ENCODE measurements around the gene ABHD12B.

The ABHD12B gene, protein sequence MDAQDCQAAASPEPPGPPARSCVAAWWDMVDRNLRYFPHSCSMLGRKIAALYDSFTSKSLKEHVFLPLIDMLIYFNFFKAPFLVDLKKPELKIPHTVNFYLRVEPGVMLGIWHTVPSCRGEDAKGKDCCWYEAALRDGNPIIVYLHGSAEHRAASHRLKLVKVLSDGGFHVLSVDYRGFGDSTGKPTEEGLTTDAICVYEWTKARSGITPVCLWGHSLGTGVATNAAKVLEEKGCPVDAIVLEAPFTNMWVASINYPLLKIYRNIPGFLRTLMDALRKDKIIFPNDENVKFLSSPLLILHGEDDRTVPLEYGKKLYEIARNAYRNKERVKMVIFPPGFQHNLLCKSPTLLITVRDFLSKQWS

DNA sequence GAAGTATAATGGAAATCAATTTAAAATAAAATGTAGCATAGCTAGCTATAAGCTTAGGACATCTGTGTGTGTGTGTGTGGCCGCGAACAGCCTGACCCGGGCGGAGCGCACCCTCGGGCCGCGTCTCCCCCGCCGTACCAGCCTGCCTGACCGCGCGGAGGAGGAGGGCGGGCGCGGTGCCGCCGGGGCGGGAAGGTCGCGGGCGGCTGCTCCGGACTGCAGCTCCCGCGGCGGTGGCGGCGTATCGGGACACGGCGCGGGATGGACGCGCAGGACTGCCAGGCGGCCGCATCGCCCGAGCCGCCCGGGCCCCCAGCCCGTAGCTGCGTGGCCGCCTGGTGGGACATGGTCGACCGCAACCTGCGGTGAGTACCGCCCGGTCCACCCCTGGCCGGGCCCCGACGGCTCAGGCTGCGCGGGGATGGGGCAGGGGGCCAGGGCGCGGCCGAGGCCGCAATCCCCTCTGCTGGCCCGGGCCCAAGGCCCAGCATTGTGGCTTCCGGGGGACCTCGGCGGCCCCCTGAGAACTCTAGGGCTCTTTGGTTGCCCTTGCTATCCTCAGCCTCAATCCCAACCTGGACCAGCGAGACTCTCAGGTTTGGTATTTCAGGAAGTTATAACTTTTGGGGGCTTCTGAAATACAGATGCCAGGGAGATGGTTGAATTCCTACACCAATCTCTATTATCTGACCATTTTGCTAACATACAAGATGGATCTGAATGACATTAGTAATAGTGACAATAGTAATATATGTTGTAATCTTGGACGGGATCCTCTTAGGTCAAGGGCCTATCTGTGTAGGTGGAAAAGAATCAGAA is at the start of gene ABHD12B:
Gene ABHD12B, plus strand, starts transcription at position 140 of the 819 bp plus-strand sequence. Its CDS starts 122 bp downstream, at position 262.
- DNase-seq, result no peak

DNA sequence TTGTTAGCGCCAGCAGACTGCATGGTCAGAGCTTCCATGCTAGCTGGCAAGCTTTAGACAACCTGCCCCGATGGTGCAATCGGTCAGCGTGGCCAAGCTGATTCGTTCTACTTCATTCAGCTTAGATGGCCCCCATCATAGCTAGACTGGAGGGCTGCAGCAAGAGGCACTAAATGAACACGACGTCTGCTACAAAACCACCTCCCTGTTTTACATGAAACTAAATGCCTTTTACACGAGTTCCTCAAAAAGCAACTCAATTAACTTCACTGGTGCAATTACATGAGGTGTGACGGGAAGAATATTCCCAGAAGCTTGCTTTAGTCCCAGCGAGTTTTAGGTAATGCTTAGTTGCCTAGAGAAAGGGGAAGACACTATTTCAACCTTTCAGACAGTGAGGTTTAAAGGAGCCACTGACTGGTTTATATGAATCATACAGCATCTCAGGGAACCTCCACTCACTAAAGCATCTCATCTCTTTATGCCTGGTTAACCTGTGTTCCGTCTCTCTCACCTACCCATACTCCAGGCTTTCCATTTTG is 49.3 kb upstream of the ABHD12B start:
- DNase-seq, result no peak

DNA sequence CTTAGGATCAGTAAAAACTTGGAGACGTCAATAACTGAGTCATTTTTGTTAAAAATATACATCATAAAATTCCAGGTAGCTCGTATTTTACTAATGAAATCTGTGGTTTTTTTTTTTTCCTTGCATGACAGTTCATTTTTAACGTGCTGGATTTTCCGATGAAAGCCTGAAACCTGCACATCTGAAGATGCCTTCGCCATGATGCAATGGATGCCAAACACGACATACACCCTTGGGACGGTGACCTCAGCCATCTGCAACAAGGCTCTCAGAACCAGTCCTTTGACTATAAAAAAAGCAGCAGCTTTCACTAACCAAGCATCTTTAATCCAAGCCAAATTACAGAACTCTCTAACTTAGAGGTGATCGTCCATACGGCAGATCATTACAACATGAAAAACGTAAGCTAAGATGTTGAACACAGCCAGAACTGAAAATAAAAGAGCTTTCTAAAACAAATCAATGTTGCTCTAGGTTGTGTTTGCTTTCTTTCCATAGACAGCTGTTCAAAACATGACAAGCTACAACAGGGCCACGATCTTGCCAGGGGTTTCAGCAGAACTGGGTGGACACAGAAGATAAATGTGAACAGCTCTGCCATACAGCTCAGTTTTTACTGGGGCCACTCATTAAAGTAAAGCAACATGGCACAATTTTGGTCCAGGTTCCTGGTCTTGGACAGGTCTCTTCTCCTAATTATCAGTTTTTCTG is 48.6 kb upstream of the ABHD12B start:
- no peak for DNase-seq

DNA sequence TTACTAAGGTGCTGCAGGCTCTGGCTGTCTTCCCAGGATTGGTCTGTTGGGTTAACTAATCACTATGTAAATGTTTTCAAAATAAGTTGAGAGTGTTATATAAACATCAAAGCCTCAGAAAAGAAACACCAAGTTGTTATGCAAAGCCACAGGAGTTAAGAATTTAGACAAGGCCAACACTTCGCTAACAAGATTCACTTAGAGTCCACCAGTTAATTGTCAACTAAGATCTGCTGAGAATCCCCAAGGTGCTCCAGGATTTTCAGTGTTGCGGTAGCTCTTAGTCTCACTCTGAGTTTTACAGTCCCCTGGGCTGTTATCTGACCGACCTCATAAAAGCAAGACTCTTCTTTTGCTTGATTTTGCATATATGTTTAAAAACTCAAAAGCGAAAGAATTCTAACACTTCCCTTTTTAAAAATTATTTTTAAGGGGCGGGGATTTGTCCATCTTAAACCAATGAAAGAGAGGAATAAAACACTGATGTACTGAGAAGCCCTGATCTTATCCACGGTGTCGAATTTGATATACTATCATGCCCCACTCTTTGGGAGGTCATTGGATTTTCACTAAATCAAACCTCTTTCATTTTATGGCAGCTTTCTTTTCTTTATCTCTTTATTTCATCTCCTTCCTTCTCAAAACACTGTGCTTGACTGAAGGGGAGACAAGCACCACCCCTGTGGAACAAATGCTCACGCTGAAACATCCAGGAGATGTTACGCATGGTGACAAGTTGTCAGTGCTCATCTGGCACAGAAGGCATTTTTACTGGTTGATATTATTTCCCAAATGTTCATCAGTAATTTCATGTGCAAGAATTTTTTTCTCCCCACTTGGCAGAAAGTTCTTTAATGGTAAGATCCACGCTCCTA is 47.9 kb upstream of the ABHD12B start:
- no peak for DNase-seq

DNA sequence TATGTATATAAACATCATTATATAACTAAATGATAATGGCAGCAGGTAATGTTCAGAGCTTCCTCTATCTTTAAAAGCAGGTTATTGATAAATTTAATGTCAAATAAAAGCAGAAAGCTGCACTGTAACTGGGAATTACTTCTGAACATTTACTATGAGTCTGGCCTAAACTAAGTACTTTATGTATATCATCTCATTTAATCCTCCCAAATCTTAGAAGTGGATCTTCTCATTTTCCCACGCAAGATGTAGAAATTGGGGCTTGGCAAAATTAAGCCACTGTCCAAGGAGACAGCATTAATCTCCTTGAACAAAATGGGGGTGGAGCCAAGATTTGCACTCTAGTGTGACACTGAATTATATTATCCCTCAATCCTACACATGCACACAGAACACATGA is 46.5 kb upstream of the ABHD12B start:
- no peak for DNase-seq

DNA sequence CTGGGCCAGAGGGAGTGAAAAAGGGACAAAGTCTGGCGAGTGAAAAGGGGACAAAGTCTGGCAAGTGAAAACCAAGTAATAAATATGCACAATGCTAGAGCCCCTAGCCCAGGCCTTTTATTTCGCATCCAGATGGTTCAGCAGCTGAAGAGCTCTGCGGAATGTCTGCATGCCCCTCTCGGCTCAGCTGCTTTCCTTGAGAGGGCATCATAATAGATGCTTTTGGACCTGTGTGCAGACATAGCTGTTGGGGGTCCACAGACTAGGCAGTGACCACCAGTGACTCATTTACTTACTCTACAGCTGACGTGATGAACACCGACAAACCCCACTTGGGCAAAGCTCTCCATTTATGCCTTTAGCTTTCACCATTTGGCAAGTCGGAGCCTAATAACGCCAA is 45.2 kb upstream of the ABHD12B start:
- DNase-seq, result no peak

DNA sequence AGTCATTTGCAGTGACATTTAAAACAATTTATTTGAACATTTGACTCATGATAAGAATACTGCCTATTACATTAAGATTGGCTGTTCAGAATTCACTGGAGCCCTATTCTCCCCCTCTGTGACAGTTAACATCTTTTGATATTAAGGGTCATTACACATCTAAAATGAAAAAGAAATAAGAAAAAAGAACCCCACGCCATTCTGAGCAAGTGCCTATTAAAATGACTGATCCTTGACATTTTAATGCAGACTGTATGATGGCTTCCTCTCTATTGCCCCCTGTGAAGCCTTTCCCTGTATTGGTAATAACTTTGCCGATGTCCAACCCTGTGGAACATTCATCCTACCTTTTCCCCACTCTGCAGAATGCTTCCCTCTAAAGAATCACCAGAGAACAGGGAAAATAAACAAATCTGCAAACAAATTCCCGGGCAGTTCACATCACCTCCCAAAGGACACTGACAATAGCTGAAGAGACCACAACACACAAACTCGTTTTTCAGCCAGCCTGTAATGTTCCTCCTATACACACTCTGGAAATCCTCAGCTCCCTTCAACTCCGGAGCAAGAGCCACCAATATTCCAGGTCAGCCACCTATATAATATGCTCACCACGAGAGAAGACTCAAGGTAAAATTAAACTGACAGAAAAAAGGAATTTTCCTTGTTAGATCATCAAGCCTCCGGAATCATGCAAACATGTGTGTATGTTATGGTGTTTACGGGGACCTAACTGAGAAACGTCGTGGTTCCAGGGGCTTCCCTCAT is 42.9 kb upstream of the ABHD12B start:
- DNase-seq, result no peak

DNA sequence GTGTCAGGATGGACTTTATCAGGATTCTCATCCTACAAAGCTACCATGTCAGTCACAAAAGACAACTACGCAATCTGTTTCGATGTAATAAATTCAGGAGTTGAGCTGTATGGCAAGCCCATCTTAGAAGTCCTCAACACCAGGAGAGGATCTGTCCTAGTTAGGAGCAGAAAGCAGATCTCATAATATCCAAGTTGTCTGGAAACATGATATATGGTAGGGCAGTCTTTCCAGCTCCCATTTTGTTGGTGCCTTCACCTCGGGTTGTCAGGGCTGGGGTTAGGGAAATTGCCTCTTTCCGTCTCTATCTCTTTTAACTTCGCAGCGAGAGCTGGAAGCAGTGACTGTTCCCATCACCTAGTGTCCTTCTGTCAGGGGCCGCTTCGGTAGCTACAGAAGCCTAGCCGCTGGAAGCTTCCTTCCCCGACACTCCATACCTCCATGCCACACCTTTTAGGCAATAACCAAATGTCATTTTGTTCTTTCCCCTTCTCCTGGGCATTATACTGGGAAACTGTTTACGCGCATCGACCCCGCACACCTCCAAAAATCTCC is 42.3 kb upstream of the ABHD12B start:
- DNase-seq, result no peak

DNA sequence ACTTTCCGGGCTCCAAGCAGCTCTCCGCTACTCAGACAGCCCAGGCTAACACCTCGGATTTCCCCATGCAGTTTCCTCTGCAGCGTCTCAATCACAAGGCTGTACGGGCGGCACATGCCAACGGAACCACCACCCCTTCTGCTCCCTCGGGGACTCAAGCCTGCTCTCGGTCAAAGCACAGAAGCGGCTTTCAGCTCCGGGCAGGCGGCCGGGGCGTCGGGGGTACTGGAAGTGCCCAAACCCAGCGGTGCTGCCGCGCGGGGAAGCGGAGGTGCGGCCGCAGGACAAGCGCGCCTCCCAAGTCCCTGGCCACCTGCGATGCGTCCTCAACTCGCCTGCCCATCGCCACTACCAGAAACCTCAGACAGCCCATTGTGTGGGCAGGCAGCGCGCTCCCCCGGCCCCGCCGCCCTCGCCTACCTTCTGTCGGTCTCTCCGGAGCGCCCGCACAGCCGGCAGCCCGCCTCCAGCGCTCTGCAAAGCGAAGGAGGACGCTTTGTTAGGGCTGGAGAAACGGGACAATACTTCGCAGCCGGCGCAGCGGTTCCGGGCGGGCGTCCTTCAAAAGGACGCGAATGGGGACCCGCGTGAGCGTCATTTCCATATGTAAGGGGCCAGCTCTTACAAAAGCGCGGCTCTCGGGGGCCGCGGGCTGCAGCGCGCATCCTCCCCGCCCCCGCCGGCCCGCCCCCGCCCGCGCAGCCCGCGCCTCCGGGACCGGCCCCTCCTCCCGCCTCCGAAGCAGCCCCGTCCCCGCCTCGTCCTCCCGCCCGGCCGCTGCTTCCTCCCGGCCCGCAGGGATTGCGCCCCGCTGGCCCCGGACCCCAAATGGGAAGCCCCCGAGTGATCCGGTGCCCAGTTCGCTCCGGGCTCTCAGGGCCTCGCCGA is 41.6 kb upstream of the ABHD12B start:
- DNase-seq, result no peak

DNA sequence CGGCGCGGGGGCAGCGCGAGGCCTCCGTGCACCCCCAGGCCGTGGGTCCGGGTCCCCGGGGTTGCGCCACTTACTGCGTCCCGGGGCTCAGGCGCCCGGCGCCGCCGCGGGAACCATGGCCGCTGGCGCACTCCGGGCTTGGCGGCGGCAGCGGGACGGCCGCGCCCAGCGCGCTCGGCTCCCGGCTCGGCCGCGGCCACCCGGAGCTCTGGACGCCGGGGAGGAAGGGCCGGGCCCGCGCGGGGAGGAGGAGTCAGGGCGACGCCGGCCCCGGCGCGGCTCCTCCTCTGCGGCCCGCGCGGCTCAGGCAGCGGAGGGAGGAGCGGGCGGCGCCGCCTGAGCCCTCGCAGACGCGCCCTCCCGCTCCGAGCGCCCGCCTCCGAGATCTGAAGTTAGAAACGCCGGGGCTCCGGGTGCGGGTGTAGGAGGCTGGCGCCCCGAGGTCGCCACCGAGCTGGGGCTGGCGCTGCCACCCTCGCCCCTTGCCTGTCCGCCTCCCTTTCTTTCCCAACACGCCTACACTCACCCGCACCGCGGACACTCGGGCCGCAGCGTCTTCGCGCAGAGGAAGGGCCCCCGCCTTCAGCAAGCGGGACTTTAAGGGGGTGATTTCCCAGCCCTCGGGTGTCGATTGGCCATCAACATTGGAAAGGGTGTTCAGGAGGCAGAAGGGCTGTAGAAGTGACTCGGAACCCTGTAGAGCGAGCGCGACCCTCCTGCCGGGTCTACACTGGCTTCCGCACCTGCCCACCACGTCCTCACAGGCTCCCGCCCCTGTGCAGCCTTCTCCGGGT is 40.7 kb upstream of the ABHD12B start, which contains the start of gene NIN:
Gene NIN, minus strand, starts transcription at position 231 of the 794 bp plus-strand sequence. CDS start 9,106 bp downstream, outside the sequence.
- peak; percentile 33 for DNase-seq

DNA sequence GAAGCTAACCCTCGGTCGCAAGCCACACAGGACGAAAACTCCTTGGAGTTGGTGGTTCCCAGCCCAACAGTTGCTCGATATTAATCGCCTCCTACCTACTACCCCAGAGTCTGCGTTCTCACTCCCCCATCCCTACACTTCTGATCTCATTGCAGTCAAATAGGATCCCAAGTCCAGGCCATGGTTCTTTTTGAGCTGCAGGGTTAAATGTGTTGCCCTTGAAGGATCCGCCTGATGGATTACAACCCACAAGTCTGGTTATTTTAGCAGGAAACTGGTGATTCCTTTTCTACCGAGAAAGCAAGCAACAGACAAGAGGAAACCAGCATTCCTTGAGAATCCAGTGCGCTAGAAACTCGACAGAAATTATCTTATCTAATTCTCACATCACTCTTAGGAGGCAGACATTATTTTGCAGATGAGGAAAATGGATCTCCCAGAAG is 40.1 kb upstream of the ABHD12B start:
- no peak for DNase-seq

DNA sequence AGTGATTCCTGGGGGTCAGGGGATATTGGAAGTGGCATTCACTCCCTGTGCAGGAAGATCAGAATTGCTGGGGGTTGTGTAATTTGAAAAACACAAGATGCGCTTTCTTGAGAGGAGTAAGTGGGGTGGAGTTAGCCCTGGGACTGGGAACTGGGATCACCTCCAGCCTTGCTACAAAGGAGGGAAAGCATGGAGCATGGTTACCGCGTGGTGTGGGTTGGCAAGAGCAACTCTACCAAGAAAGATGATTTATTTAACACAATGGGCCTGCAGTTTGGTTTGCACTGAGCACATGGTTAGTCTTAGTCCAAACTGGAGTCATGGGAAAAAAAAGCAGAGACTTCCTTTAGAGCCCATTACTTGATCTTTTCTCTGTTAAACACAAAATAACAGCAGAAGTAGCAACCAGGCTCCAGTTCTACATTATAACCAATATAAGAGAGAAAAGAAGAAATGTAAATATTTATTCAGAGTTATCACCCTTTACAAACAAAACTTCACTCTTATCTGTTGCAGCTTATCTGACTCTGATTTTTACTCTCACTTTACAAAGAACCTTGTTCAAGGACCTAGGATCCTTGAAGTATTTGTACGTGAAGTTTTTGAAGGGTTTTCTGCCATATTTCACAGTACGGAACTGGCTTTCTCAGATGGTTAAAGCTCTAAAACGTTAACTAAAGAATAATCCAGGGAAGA is 38.8 kb upstream of the ABHD12B start:
- DNase-seq, result no peak

DNA sequence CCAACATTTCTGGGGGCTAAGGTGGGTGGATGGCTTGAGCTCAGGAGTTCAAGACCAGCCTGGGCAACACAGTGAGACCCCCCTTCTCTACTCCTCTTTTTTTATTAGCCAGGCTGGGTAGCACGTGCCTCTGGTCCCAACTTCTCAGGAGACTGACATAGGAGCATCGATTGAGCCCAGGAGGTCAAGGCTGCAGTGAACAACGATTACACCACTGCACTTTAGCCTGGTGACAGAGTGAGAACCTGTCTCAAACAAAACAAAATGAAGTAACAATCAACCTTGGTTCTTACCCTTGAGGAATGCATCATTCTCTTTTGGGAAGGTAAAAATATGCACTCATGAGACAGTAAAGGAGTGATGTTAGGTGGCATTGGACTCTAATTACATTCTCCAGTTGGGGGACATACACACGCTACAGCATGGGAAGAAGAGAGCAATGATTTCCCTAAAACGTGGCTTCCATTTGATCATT is 37.0 kb upstream of the ABHD12B start:
- DNase-seq, result no peak

DNA sequence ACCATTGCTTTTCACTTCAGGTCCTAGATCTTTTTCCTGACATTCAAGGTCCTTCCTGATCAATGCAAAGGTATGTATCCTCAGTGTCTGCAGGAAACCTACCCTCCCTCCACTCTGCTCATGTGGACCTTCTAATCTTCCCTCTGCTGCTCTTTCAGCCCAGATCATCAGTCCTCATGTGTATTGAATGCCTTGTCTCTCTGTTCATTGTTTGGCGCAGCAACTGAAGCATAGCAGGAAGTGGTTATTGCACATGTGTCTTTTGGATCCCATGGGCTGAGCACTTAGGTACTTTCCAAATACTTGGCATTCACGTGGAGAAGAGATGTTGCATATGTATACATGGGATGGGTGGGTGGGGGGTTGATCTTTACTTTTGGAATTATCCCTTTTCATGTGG is 36.6 kb upstream of the ABHD12B start:
- DNase-seq, result peak; percentile 24

DNA sequence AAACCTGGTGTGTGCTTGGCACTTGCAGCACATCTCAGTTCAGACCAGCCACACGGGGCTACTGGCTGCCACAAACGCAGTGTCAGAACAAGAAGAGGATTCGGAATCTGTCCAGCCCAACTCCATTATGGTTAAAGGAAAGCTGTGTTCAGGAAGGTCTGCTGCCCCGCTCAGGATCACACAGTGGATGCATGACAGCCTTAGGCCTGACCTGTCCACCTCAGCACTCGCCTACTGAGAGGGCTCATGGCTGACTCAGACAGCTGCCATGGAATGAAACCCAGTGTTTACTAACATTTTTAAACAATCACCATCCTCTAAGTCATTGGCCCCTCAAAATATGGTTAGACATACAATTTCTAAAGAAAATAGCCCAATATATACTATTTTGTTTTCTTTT is 35.3 kb upstream of the ABHD12B start:
- no peak for DNase-seq

DNA sequence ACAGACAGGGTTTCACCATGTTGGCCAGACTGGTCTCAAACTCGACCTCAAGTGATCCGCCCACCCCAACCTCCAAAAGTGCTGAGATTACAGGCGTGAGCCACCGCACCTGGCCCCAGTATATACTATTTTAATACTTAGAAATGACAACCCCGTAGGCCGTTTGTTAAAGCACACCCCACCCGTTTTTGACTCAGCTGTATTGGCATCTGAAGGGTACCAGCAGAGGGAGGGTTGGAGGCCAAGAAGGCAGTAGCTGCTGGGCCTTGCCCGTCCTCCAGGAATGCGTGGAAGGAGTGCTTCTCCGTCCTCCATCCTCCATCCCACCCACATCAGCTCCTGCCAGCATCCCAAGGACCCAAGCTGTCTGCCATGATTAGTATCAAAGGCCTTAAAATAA is 34.6 kb upstream of the ABHD12B start:
- no peak for DNase-seq

DNA sequence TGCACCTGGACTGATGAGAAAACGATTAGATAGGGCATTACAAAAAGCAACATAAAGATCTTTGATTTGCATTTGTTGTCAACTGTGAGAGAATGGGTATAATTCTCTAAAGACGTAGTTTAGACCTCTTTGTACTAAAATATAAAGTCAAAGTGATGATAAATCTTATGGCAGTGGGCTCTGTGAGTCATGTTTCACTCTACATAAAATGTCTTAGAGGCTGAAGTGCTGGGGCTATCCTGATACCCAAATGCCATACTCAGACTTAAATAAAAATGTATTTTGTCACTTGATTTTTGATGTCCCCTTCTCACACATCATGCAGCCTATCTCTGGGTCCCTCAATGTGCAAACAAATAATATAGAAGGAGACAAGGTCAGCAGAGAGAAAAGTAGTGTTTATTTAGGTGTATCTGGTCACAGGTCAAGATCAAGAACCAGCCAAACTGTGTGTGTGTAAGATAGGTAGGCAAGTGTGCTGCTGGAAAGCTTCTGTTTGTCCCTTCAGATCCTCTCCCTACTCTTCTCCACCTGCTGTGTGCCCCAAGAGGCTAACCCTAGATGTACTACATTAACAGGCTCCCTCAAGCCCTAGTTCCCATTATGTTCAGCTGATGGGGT is 33.9 kb upstream of the ABHD12B start:
- no peak for DNase-seq

DNA sequence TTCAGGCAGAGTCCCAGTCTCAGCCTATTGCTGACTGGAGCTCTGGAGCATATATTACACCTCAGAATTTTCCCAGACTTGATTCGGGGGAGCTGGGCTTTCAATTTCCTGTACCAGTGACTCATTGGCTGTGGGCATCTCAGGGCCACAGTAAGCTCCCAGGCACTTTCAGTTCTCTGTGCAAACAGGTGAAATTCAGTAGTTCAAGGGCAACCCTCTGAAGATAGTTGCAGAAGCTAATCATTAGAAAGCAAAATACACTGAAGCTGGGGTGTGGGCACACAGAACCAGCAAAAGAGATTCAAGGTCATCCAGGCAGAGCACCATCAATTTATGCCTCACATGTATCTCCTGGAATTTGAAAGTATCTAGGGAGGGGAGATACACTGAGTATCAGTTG is 32.8 kb upstream of the ABHD12B start:
- DNase-seq, result no peak

Data from NCI-H187 treated with DMSO at 0.1 percent for 48 hours (cell line).